Neutrophil (primary cell): Measurements from ENCODE around the gene TIMM23B.
"Not testable (repeated sequence)": the region's sequence is repeated elsewhere in the genome, so short reads cannot be mapped to it uniquely, and the experiment has no call there.

Source experiments
- H3K27ac ChIP-seq: fragments of 200-600 bp; sonication (generic); 2 replicates; pipeline ENCODE4 v1.5.1; 2016; ENCODE audit warnings: mild to moderate bottlenecking, moderate library complexity
- H3K27me3 ChIP-seq: fragments of 200-600 bp; sonication (generic); 2 replicates; pipeline ENCODE4 v1.6.0; 2016; ENCODE audit warnings: mild to moderate bottlenecking
- H3K36me3 ChIP-seq: fragments of 200-600 bp; sonication (generic); 2 replicates; pipeline ENCODE4 v1.5.1; 2017
- H3K4me1 ChIP-seq, 2 experiments: fragments of 200-600 bp in 1 of 2; sonication (generic) in 1 of 2; 1 replicate in 1 of 2; 2 replicates in 1 of 2; pipeline versions ENCODE4 v1.5.1 to v1.6.1; 2013 to 2016; ENCODE audit warnings: low read depth in 1 of 2, low read length in 1 of 2, mild to moderate bottlenecking in 1 of 2, moderate library complexity in 1 of 2; ENCODE audit not compliant: control insufficient read depth in 1 of 2, insufficient read depth in 1 of 2
- H3K4me3 ChIP-seq, 2 experiments: fragments of 200-600 bp in 1 of 2; sonication (generic) in 1 of 2; 1 replicate in 1 of 2; 2 replicates in 1 of 2; pipeline ENCODE4 v1.5.1; 2013 to 2016; ENCODE audit warnings: low read depth in 1 of 2, low read length in 1 of 2, mild to moderate bottlenecking in 1 of 2, moderate library complexity in 1 of 2
- H3K9me3 ChIP-seq: fragments of 200-600 bp; sonication (generic); 2 replicates; pipeline ENCODE4 v1.5.1; 2016

The TIMM23B gene

GRCh38 chr10:49943607-49944006, 1.8 kb downstream of the TIMM23B start:
- peaks cover 8 to 14% of the 10 kb centered on the region in 2 experiments for H3K4me1 ChIP-seq
- H3K9me3 ChIP-seq, H3K27me3 ChIP-seq, H3K27ac ChIP-seq, H3K4me3 ChIP-seq, H3K36me3 ChIP-seq: not testable (repeated sequence)

- not testable (repeated sequence) for H3K4me1 ChIP-seq, H3K27me3 ChIP-seq, H3K36me3 ChIP-seq, H3K9me3 ChIP-seq, H3K4me3 ChIP-seq, H3K27ac ChIP-seq
Measured at GRCh38 chr10:49948142-49948541, 6.3 kb downstream of the TIMM23B start.

- not testable (repeated sequence) for H3K27ac ChIP-seq, H3K4me3 ChIP-seq, H3K4me1 ChIP-seq, H3K27me3 ChIP-seq, H3K36me3 ChIP-seq, H3K9me3 ChIP-seq
Measured at GRCh38 chr10:49948737-49949136, 6.9 kb downstream of the TIMM23B start.

GRCh38 chr10:49952006-49952405, 10.2 kb downstream of the TIMM23B start:
- not testable (repeated sequence) for H3K4me1 ChIP-seq, H3K27ac ChIP-seq, H3K36me3 ChIP-seq, H3K27me3 ChIP-seq, H3K4me3 ChIP-seq, H3K9me3 ChIP-seq

GRCh38 chr10:49953122-49953521, 11.3 kb downstream of the TIMM23B start:
- H3K4me3 ChIP-seq, H3K27ac ChIP-seq, H3K36me3 ChIP-seq, H3K9me3 ChIP-seq, H3K4me1 ChIP-seq, H3K27me3 ChIP-seq: not testable (repeated sequence)

GRCh38 chr10:49970331-49970857, 28.5 kb downstream of the TIMM23B start:
- not testable (repeated sequence) for H3K4me1 ChIP-seq, H3K27ac ChIP-seq, H3K27me3 ChIP-seq, H3K9me3 ChIP-seq, H3K4me3 ChIP-seq, H3K36me3 ChIP-seq

- not testable (repeated sequence) for H3K27ac ChIP-seq, H3K27me3 ChIP-seq, H3K9me3 ChIP-seq, H3K4me3 ChIP-seq, H3K36me3 ChIP-seq, H3K4me1 ChIP-seq
Measured at GRCh38 chr10:49971466-49971865, 29.6 kb downstream of the TIMM23B start.

- not testable (repeated sequence) for H3K27ac ChIP-seq, H3K9me3 ChIP-seq, H3K4me1 ChIP-seq, H3K4me3 ChIP-seq, H3K36me3 ChIP-seq, H3K27me3 ChIP-seq
Measured at GRCh38 chr10:49972094-49972493, 30.2 kb downstream of the TIMM23B start.

GRCh38 chr10:49977756-49978155, 35.9 kb downstream of the TIMM23B start:
- H3K4me3 ChIP-seq, H3K9me3 ChIP-seq, H3K4me1 ChIP-seq, H3K36me3 ChIP-seq, H3K27me3 ChIP-seq, H3K27ac ChIP-seq: not testable (repeated sequence)

GRCh38 chr10:49987207-49987606, 45.4 kb downstream of the TIMM23B start:
- H3K4me3 ChIP-seq, H3K4me1 ChIP-seq, H3K36me3 ChIP-seq, H3K27ac ChIP-seq, H3K9me3 ChIP-seq, H3K27me3 ChIP-seq: not testable (repeated sequence)

- not testable (repeated sequence) for H3K4me1 ChIP-seq, H3K27me3 ChIP-seq, H3K9me3 ChIP-seq
Measured at GRCh38 chr10:49988376-49988775, 46.5 kb downstream of the TIMM23B start, which contains the start of gene AGAP6. TSS of gene AGAP6 (plus strand) at chr10:49988406. CDS start at chr10:49988716, 310 bp downstream.

GRCh38 chr10:49995321-49995720, 53.5 kb downstream of the TIMM23B start:
- not testable (repeated sequence) for H3K27ac ChIP-seq, H3K9me3 ChIP-seq, H3K4me3 ChIP-seq, H3K4me1 ChIP-seq, H3K36me3 ChIP-seq, H3K27me3 ChIP-seq

More at GRCh38 chr10:49988376-49988775, 46.5 kb downstream of the TIMM23B start, which contains the start of gene AGAP6:
- H3K27ac ChIP-seq, H3K4me3 ChIP-seq, H3K36me3 ChIP-seq: not testable (repeated sequence)

GRCh38 chr10:50014024-50014423, 72.2 kb downstream of the TIMM23B start:
- Histone ChIP-seq H3K4me3 (peak overlapping the region in 1 of 2 experiments; percentile 21), H3K27ac (peak overlapping the region; percentile 60)
- H3K27me3 ChIP-seq, H3K36me3 ChIP-seq, H3K9me3 ChIP-seq, H3K4me1 ChIP-seq: not testable (repeated sequence)

- not testable (repeated sequence) for H3K36me3 ChIP-seq, H3K4me3 ChIP-seq, H3K27me3 ChIP-seq, H3K9me3 ChIP-seq, H3K4me1 ChIP-seq, H3K27ac ChIP-seq
Measured at GRCh38 chr10:50015596-50016220, 73.9 kb downstream of the TIMM23B start.
